Stimulated activated effector memory CD8-positive, alpha-beta T cell treated with anti-CD3 and anti-CD28 coated beads, Interleukin-12 subunit alpha, Interleukin-12 subunit beta, amount 100 ng/mL, for 72 hours (primary cell): ENCODE results near the gene GLO1.
A peak's percentile ranks its signal among the peaks of the same experiment; 100 is the strongest.

Experiments used
- ATAC-seq: fragments of 150-1000 bp; cut with Tn5 transposase; 2 replicates; pipeline ENCODE4 v1.10.0; 2021
- DNase-seq, 2 donors: peaks; one replicate each; pipeline ENCODE4 v3.0.0; 2021 to 2022; ENCODE audit warnings: low spot score in 2 of 2
- H3K27ac Mint-ChIP-seq: one replicate; pipeline ENCODE4 v1.8.0; 2022; ENCODE audit warnings: mild to moderate bottlenecking, mixed read lengths
- H3K36me3 Mint-ChIP-seq: one replicate; pipeline ENCODE4 v1.8.0; 2022; ENCODE audit warnings: mild to moderate bottlenecking, mixed read lengths
- H3K4me1 Mint-ChIP-seq: one replicate; pipeline ENCODE4 v1.8.0; 2022; ENCODE audit warnings: mixed read lengths
- H3K4me3 Mint-ChIP-seq: one replicate; pipeline ENCODE4 v1.8.0; 2022; ENCODE audit warnings: mild to moderate bottlenecking, mixed read lengths
- H3K9me3 Mint-ChIP-seq: one replicate; pipeline ENCODE4 v1.8.0; 2022; ENCODE audit warnings: mixed read lengths

The GLO1 gene

DNA sequence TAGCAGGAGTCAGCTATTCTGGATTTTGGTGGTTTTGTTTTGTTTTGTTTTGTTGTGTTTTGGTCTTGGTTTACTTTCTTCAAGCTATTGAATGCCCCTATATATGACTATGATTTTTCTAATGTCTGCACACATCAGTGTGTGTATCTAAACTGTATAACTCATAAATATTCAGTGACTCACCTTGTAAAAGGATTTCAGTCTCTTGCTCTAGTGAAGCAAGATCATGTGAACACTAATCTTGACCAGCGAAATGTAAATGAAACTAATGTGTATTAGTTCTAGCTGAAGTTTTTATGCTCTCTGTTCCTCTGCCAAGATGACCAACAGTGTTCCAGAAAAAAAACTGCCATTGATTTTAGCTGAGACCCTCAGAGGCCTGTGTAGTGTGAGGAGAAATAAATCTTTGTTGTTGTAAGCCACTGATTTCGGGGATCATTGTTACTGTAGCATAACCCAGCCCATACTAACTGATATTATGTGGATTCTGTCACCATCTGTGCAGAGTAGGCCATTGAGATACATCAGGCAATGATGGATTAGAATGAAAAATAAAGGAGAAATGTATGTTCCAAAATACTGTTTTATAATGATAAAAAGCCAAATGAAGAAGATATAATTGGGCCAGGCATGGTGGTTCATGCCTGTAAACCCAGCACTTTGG lies 51.7 kb downstream of the GLO1 start:
- Mint-ChIP-seq H3K27ac (no peak overlapping the region), H3K4me1 (no peaks in the 10 kb centered on the region), H3K9me3 (no peaks in the 10 kb centered on the region), H3K36me3 (no peaks in the 10 kb centered on the region), H3K4me3 (no peak overlapping the region)
- no peak for DNase-seq
- no peak for ATAC-seq

DNA sequence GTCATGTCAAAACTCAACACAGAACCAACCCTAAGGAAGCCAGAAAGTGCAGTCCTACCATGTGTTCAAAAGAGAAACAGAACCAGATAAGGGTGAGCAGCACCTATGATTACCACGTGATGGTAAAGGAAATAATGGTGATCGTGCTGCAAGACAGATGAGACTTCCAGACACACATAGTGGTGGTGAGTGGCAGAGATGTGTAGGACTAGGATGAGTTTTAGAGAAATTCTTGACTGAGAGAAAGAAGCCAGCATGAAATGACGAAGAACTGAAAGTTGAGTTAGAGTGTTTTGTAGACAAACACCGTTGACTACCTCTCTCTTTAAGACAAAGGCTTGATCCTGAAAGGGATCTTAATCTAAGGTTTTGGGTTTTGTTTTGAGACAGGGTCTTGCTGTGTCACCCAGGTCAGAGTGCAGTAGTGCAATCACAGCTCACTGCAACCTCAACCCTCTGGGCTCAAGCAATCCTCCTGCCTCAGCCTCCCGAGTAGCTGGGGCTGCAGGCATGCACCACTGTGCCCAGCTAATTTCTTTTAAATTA lies 52.7 kb downstream of the GLO1 start:
- DNase-seq (no peak), ATAC-seq (no peak)
- Mint-ChIP-seq H3K9me3 (no peaks in the 10 kb centered on the region), H3K36me3 (no peaks in the 10 kb centered on the region), H3K4me1 (no peaks in the 10 kb centered on the region), H3K4me3 (no peak overlapping the region), H3K27ac (no peak overlapping the region)

DNA sequence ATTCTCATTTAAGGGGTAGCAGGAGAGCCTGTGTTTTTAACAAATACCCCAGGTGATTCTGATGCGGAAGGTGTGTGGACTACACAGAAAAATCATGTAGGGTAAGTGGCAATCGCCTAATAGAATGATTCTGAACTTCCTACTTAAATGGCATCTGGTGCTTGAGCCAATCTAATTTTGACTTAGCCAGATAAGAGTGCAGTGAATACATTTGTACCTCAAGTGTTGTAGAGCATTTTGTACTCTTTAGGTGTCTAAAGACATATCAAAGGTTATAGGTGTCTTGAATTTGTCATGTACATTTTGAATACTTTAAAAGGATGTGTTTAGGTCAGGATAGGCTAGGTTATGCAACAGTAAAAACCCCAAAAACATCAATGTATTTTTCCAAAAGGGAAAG lies 53.2 kb downstream of the GLO1 start:
- Mint-ChIP-seq H3K4me3 (no peak overlapping the region), H3K36me3 (no peaks in the 10 kb centered on the region), H3K27ac (no peak overlapping the region), H3K9me3 (no peaks in the 10 kb centered on the region), H3K4me1 (no peaks in the 10 kb centered on the region)
- no peak for DNase-seq
- no peak for ATAC-seq

DNA sequence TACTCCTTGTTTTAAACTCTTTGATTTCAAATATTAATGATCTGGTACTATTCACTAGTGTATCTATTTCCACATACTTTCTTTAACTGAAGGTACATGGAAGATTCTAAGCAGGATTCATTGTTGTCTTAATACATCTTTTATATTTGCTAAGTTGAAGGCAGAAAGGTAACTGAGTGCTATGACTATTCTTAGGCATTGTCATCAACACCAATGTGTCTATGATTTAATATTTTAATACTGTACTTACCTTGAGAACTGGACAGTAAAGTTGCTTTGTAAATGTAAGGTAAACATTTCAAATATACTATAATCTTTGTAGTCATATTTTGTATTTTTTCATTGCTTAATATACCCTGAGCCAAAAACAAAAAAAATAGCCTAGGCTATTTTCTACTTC lies 54.3 kb downstream of the GLO1 start:
- Mint-ChIP-seq H3K4me1 (no peaks in the 10 kb centered on the region), H3K9me3 (no peaks in the 10 kb centered on the region), H3K36me3 (no peaks in the 10 kb centered on the region), H3K4me3 (no peak overlapping the region), H3K27ac (no peak overlapping the region)
- ATAC-seq (no peak), DNase-seq (no peak)

DNA sequence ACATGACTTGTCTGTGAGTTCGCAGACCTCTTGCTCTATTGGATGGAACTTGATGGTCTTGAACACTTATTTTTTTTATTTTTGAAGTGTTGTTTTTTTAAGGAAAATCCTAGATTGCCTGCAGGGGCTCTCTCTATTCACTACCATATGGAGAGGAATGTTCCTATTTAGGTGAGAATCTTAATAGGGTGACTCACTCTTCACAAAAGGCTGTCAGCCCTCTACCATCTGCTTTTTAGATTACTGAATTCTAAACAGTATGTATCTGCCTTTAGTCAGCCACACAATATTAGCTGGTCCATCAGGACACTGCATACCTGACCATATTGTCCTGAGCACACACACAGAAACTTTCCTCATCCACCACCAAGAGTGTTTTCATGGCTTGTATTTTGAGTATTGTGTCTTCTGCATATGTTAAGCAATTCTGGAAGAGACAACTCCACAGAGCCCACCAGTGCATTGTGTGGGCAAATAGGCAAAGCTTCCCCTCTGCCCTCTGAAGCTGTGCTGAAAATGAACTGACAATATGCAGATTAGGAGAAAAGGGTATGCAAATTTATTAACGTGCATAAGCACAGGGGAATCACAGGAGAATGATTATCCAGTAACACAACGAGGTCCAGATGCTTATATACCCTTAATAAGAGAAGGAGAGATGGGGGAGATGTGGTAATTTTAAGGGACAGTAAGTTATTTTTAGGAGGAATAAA lies 56.6 kb downstream of the GLO1 start:
- no peaks in the 10 kb centered on the region for H3K9me3 Mint-ChIP-seq

DNA sequence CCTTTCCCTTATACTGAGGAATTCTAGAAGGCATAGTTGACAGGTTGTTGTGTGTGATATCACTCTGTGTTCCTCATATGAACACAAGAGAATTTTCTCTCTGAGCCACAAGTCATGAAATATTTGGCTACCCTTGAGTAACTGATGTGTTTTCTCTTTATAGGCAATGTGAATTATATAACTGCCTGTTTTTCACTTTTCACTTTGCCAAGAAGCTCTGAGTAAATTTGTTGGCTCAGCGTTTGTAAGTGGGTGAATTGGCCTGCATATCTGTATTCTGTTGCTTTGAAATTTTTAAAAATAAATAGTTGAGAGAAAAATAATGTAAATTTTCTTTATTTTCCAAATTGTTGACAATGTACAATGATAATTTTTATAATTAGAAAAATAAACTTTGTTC lies 58.0 kb downstream of the GLO1 start:
- peaks cover 8% of the 10 kb centered on the region for H3K4me1 Mint-ChIP-seq
- H3K4me3 Mint-ChIP-seq = no peak overlapping the region
- no peaks in the 10 kb centered on the region for H3K9me3 Mint-ChIP-seq
- no peaks in the 10 kb centered on the region for H3K36me3 Mint-ChIP-seq
- DNase-seq (no peak), ATAC-seq (no peak)
- no peak overlapping the region for H3K27ac Mint-ChIP-seq

More for the DNA sequence above, 56.6 kb downstream of the GLO1 start:
- Mint-ChIP-seq H3K36me3 (no peaks in the 10 kb centered on the region), H3K4me3 (no peak overlapping the region), H3K4me1 (no peaks in the 10 kb centered on the region), H3K27ac (no peak overlapping the region)
- DNase-seq (no peak), ATAC-seq (no peak)

DNA sequence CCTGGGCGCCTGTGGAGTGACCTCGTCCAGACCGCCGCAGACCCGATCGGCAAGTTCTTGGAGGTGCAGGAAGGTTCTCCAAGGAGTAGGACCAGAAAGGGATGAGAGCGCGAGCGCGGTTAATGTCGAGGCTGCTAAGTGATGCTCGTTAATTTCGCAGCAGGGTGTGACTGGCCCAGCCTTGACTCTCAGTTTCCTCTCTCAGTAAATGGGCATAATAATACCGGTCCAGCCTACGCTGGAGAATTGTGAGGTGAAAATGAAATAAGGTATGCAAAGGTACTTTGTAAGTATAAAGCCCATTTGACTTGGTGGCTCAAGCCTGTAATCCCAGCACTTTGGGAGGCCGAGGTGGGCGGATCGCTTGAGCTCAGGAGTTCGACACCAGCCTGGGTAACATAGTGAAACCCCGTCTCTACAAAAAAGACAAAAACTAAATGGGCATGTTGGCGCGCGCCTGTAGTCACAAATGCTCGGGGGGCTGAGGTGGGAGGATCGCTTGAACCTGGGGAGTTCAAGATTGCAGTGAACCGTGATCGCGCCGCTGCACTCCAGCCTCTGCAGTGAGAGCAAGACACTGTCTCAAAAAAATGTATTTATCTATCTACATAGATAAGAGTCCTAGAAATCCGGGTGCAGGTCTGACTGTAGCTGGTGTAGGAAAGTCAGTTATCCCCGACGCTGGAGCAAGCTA lies 62.6 kb downstream of the GLO1 start:
- no peaks in the 10 kb centered on the region for H3K36me3 Mint-ChIP-seq
- peak overlapping the region; percentile 79 for H3K4me3 Mint-ChIP-seq
- peak overlapping the region; percentile 93 for H3K27ac Mint-ChIP-seq
- ATAC-seq = no peak
- peaks cover 39% of the 10 kb centered on the region for H3K4me1 Mint-ChIP-seq
- H3K9me3 Mint-ChIP-seq = no peaks in the 10 kb centered on the region
- no peak for DNase-seq

DNA sequence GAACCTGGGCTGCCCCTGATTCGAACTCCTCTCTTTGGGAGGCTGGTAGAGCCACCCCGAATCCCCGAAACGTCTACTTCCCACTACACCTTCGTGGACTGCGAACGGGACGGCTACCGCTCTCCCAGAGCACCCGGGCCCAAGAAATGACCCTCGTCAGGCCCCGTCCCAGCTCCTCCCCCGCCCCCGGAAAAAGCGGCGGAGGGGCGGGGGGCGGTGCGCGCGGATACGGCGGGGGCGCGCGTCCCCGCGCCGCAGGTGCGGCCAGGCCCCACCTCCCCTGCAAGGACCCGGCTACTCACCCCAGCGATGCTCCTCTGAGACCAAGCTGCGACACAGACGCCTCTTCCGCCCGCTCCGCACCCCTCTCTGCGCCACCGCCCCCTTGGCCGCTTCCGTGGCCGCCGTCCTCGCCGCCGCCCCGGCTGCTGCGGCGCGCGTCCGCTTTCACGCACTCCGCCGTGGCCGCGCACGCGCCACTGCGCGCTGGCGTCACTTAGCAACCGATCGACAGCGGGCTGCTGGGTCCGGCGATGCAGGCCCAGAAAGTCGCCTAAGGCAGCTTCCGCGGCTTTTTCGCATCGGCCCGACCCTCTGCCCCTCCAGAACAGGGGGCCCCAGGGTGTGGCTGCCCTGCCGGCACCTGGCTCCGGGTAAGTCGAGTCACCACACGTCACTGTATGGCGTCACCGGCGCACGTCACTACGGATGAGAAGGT lies 63.3 kb downstream of the GLO1 start, which contains the start of gene BTBD9:
TSS of gene BTBD9 (minus strand) at position 432 of the 718 bp plus-strand sequence.
- peaks cover 42% of the 10 kb centered on the region for H3K4me1 Mint-ChIP-seq
- peak within 1 kb of the TSS; percentile 93 for H3K27ac Mint-ChIP-seq
- peak; percentile 83 for ATAC-seq

DNA sequence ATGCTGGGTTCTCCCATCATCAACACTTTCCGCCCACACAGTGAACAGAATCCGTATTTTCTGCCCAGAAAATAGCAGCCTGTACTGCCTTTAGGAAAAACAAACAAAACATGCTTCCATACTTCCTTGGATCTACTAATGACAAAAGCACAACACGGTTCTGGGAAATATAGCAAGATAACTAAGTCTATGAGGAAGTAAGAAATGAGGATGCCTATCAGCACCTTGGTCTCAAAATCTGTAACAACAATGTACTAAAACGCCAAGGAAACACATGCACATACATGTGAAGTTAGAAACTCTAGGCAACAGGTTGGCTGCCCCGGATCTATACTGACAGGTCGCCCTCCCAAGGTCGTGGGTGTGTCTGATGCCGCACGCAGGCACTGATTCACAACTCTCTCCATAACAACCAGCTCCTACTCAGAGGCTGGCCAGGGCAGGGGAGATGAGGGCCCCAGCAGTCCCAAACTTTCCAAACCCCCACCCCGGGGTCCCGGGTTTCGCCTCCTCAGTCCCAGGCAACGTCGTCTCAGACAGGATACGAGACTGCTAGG lies 63.9 kb downstream of the GLO1 start:
- H3K4me1 Mint-ChIP-seq = peaks cover 48% of the 10 kb centered on the region
- H3K9me3 Mint-ChIP-seq = no peaks in the 10 kb centered on the region
- peak overlapping the region; percentile 93 for H3K27ac Mint-ChIP-seq

More for the DNA sequence above, 63.3 kb downstream of the GLO1 start, which contains the start of gene BTBD9:
- DNase-seq = peak; percentile 76 to 90
- Mint-ChIP-seq H3K9me3 (no peaks in the 10 kb centered on the region), H3K36me3 (no peaks in the 10 kb centered on the region), H3K4me3 (peak within 1 kb of the TSS; percentile 79)

DNA sequence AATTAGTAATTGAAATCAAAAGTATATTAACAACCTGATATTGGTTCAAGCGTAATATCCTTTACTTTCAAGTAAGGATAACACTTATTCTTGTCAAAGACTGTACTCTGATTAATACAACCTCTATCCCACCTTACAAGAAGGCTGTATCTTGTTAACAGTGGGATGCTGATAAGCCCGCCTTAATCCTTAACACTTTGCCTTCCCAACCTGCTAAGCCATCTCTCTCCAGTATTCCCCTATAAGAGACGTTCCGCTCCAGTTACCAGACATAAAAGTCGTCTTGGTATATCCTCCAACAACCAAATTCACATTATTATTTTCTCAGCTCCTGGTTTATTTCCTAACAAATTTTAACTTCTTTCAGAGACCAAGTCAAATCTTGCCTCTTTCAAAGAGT lies 65.2 kb downstream of the GLO1 start:
- Mint-ChIP-seq H3K4me3 (no peak overlapping the region), H3K9me3 (no peaks in the 10 kb centered on the region), H3K27ac (peak overlapping the region; percentile 93), H3K4me1 (peaks cover 50% of the 10 kb centered on the region), H3K36me3 (no peaks in the 10 kb centered on the region)
- ATAC-seq (no peak), DNase-seq (no peak)

More for the DNA sequence above, 63.9 kb downstream of the GLO1 start:
- H3K36me3 Mint-ChIP-seq = no peaks in the 10 kb centered on the region
- H3K4me3 Mint-ChIP-seq = peak overlapping the region; percentile 79
- peak; percentile 44 to 79 for DNase-seq
- ATAC-seq = peak; percentile 86

DNA sequence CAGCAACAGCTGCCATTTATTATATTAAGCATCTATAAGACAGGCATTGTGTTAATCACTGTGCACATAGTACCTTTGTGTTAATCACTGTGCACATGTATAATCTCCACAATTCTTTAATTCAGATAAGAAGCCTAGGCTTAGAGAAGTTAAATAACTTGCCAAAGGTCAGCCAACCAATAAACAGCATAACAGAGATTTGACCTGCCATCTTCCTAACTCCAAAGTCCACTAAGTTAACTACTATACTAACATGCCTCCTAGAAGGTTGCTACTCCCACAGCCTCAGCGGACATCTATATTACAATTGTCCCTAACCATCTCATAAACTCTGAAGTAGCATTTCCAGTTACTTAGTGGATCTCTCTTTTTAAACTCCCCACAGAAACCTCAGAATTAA lies 66.9 kb downstream of the GLO1 start:
- DNase-seq = no peak
- no peaks in the 10 kb centered on the region for H3K9me3 Mint-ChIP-seq
- peaks cover 49% of the 10 kb centered on the region for H3K4me1 Mint-ChIP-seq
- no peaks in the 10 kb centered on the region for H3K36me3 Mint-ChIP-seq
- no peak overlapping the region for H3K4me3 Mint-ChIP-seq
- ATAC-seq = no peak
- peak overlapping the region; percentile 0 for H3K27ac Mint-ChIP-seq

DNA sequence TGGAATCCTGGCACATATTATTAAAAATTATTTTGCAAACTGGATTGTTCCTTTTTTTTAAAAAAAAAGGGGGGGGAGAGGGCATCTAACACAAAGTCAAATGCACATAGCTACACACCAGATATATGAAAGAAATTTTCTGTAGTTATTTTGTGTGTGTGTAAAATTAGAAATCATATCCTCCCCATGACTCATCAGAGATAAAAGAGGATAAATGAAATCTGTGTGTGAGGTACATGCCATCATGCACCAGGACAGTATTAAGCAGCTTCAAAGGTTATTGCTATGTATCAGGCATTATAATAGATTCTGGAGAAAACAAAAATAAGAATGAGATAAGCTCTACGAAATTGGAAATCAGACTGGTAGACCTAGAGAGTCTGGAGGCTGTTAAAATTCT lies 68.4 kb downstream of the GLO1 start:
- Mint-ChIP-seq H3K4me3 (no peak overlapping the region), H3K27ac (no peak overlapping the region), H3K4me1 (peaks cover 43% of the 10 kb centered on the region), H3K36me3 (no peaks in the 10 kb centered on the region), H3K9me3 (no peaks in the 10 kb centered on the region)
- DNase-seq (no peak), ATAC-seq (no peak)

DNA sequence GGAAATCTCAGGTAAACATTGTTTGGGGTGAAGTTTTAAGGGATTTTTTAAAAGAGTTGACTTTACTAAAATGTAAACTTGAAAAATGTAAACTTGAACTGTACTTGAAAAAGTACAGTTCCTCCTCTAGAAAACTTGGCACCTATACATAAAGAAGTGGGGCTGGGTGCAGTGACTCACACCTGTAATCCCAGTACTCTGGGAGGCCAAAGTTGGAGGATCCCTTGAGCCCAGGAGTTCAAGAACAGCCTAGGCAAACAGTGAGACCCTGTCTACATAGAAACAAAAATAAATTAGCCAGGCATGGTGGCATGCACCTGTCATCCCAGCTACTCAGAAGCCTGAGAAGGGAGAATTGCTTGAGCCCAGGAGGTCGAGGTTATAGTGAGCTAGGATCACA lies 70.5 kb downstream of the GLO1 start:
- no peak for DNase-seq
- no peak overlapping the region for H3K4me3 Mint-ChIP-seq
- H3K4me1 Mint-ChIP-seq = peaks cover 26% of the 10 kb centered on the region
- H3K27ac Mint-ChIP-seq = no peak overlapping the region
- H3K36me3 Mint-ChIP-seq = no peaks in the 10 kb centered on the region
- H3K9me3 Mint-ChIP-seq = no peaks in the 10 kb centered on the region
- ATAC-seq = no peak

DNA sequence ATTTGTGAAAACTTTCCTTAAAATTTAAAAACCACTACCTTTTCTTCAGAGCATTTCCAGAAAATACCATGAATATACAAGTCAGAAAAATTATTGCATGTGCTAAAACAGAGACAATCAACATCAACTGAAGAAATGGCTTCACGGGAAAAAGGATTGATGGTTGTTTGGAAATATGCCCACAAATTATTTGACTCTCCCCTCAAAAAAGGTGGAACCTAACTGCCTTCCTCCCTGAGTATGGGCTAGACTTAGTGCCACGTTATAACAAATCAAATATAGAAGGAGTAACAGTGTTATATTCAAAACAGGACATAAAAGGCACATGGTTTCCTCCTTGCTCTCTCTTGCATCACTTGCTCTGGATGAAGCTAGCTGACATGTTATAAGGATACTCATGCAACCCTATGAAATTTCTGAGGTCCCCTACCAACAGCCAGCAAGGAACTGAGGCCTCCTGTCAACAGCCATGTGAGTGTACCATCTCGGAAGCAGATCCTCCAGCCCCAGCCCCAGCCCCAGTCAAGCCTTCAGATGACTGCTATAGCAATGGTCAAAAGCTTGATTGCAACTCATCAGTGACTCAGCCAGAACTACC lies 71.7 kb downstream of the GLO1 start:
- no peak for DNase-seq
- Mint-ChIP-seq H3K4me3 (no peak overlapping the region), H3K27ac (no peak overlapping the region), H3K9me3 (no peaks in the 10 kb centered on the region), H3K36me3 (no peaks in the 10 kb centered on the region), H3K4me1 (peaks cover 15% of the 10 kb centered on the region)
- peak; percentile 11 for ATAC-seq
